Coronary artery (tissue), 2 donors: ENCODE measurements around the gene LRIT1.

ENCODE experiments used
- DNase-seq: peaks from one replicate; pipeline ENCODE4 v3.0.0-alpha.2; 2017; ENCODE audit warnings: low spot score
- H3K27ac ChIP-seq, 2 donors: fragments of 200-600 bp; sonication (generic); one replicate each; pipeline ENCODE4 v1.5.1; 2016 to 2019
- H3K4me3 ChIP-seq: fragments of 200-600 bp; sonication (generic); 2 replicates; pipeline ENCODE4 v1.5.1; 2016; ENCODE audit warnings: mild to moderate bottlenecking, moderate library complexity
- CTCF ChIP-seq: fragments of 200-600 bp; sonication (generic); IDR thresholded peaks from one replicate; pipeline ENCODE4 v1.5.1; 2019; ENCODE audit warnings: antibody characterized with exemption

Gene LRIT1

GRCh38 chr10:84196083-84196482 is 45.3 kb downstream of the LRIT1 start:
- no peak for TF ChIP-seq CTCF
- Histone ChIP-seq H3K27ac (no peak overlapping the region), H3K4me3 (no peak overlapping the region)
- no peak for DNase-seq

- DNase-seq, result no peak
- H3K4me3 ChIP-seq, result peak overlapping the region; percentile 65
- no peak for TF ChIP-seq CTCF
- H3K27ac ChIP-seq, result no peak overlapping the region
Observed at GRCh38 chr10:84195044-84195830, 46.1 kb downstream of the LRIT1 start.

GRCh38 chr10:84194424-84195043 is 46.8 kb downstream of the LRIT1 start, which contains the start of gene CDHR1:
TSS of gene CDHR1 (plus strand) at chr10:84194537. CDS start at chr10:84194761, 224 bp downstream.
- H3K4me3 ChIP-seq, result peak within 1 kb of the TSS; percentile 65
- TF ChIP-seq CTCF, result no peak
- no peak for DNase-seq
- H3K27ac ChIP-seq, result no peak within 1 kb of the TSS

GRCh38 chr10:84193846-84194423 is 47.4 kb downstream of the LRIT1 start:
- Histone ChIP-seq H3K27ac (no peak overlapping the region), H3K4me3 (peak overlapping the region; percentile 65)
- no peak for DNase-seq
- no peak for TF ChIP-seq CTCF

- no peak for TF ChIP-seq CTCF
- no peak for DNase-seq
- no peak overlapping the region for H3K27ac ChIP-seq
- no peak overlapping the region for H3K4me3 ChIP-seq
Observed at GRCh38 chr10:84193327-84193726, 48.0 kb downstream of the LRIT1 start.

GRCh38 chr10:84191106-84191505 is 50.2 kb downstream of the LRIT1 start:
- no peak for DNase-seq
- no peak overlapping the region for H3K4me3 ChIP-seq
- TF ChIP-seq CTCF, result no peak
- no peak overlapping the region for H3K27ac ChIP-seq
